HG03280 (cell line): ENCODE measurements around the gene RFNG.

Source experiments
- ATAC-seq: cut with Tn5 transposase; IDR thresholded peaks from one replicate; pipeline ENCODE4 v1.9.1; 2021; ENCODE audit warnings: mild to moderate bottlenecking, moderate library complexity; ENCODE audit not compliant: unreplicated experiment

Gene RFNG

GRCh38 chr17:82051776-82052637, at the start of gene RFNG, which contains the start of gene GPS1:
Gene RFNG (minus strand): TSS chr17:82051811. CDS start chr17:82051766, 45 bp downstream.
Gene GPS1 (plus strand): TSS chr17:82051898. CDS start chr17:82051932, 34 bp downstream.
- ATAC-seq: peak; percentile 65

- ATAC-seq: no peak
These were observed 49.7 kb upstream of the RFNG start for GRCh38 chr17:82101301-82101715.

- no peak for ATAC-seq
These were observed 49.1 kb upstream of the RFNG start for GRCh38 chr17:82100502-82101298.

- peak; percentile 16 for ATAC-seq
These were observed 47.5 kb upstream of the RFNG start for GRCh38 chr17:82098939-82099763.

- ATAC-seq: peak; percentile 73
These were observed 46.7 kb upstream of the RFNG start, which contains the start of gene FASN for GRCh38 chr17:82098169-82098938. Gene FASN (minus strand): TSS chr17:82098236. CDS start chr17:82096445, 1,791 bp downstream.

GRCh38 chr17:82097919-82098168, 46.2 kb upstream of the RFNG start:
- no peak for ATAC-seq

- ATAC-seq: peak; percentile 1
These were observed 45.7 kb upstream of the RFNG start for GRCh38 chr17:82097184-82097918.

GRCh38 chr17:82096709-82097183, 45.1 kb upstream of the RFNG start:
- ATAC-seq: no peak

- no peak for ATAC-seq
These were observed 44.4 kb upstream of the RFNG start for GRCh38 chr17:82095777-82096708.

- ATAC-seq: no peak
These were observed 43.5 kb upstream of the RFNG start for GRCh38 chr17:82094931-82095776.

- no peak for ATAC-seq
These were observed 41.6 kb upstream of the RFNG start for GRCh38 chr17:82092995-82093751.

GRCh38 chr17:82092628-82092994, 41.0 kb upstream of the RFNG start:
- ATAC-seq: no peak

GRCh38 chr17:82092094-82092586, 40.5 kb upstream of the RFNG start:
- no peak for ATAC-seq

- no peak for ATAC-seq
These were observed 39.9 kb upstream of the RFNG start for GRCh38 chr17:82091264-82092066.

GRCh38 chr17:82090549-82091263, 39.1 kb upstream of the RFNG start:
- no peak for ATAC-seq
